ENCODE measurements around the gene RASGRP3.

RASGRP3 gene

DNA sequence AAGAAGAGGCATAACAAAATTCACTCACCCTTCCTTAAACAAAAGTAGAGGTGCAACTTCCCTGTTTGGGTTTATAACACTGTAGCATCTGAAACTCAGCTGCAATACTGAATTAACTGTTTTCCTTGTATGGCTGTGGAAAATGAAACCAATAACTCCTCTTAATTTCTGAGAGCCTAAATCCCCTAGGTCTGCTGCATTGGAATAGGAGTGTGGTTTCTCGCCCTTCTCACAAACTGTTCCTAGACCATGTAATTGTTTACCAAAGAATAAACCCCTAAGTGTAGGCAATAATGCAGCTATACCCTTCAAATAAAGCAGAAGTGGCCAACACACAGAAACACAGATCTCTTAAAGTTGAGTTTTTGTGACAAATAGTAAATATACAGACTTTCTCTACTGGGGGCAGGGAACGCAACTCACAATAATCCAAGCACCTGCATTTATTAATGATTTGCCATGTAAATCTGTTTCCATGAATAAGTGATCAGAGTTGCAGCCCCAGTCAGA is 52.0 kb downstream of the RASGRP3 start:
- ATAC-seq, result no peak

GRCh38 chr2:33529771-33530481 is 53.5 kb downstream of the RASGRP3 start:
- ATAC-seq, result no peak

DNA sequence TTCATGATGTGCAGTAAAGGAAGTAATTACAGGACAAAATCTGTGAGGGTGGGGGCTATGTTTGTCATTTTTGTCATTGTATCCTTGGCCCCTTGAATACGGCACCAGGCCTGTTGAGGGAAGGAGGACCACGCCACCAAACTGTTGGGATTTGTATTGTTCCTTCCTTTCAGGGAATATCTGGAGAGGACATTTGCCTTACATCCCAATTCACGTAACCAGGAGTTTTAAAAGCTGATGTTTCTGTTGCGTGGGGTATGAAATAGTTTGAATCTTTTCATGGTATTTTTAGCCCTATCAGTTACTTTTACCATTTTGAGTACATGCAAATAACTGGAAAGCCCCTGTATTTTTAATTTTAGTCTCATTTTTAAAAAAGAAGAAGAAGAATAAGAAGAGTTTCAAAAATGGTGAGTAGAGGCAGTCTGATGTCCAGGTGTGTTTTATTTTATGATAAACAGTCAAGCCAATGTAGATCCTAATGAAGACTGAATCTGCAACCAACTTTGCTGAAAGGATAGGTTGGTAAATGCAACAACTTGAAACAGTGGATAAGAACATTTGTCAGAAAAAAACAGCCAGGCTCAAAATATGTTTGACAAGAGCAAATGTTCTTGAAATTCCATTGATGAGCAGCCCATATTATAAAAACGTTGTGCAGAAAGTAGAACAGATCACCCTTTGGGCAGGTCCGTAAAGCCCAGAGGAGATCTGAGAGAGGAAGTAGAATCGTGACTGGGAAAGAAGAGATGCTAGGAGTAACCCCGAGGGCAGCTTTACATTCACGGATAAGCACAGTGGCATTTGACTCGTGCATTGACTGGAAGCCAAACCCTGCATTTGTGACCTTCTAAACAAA is 54.5 kb downstream of the RASGRP3 start:
- no peak for ATAC-seq

- ATAC-seq, result peak in 1 of 2 donors; percentile 17
These were observed 55.2 kb downstream of the RASGRP3 start for GRCh38 chr2:33531549-33532059.

GRCh38 chr2:33532146-33532545 is 55.7 kb downstream of the RASGRP3 start:
- no peak for ATAC-seq

DNA sequence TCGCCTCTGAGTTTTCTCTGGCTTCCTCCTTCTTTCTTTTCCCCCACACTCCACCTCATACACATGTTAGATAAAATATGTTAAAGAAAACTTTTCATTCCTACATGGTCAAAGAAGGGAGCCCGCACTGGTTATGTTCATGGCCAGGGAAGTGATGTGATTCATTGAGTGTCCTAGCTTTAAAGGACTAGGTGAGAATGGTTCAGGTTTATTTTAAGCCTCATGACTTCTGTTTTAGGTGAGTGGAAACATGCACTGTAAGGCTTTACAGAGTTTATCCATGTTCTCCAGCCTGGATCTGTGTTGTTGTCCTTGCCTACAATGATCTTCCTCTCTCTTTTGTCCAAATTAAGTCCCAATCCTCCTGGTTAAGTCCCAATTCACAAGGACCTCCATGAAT is 56.5 kb downstream of the RASGRP3 start:
- no peak for ATAC-seq

- ATAC-seq, result no peak
These were observed 59.0 kb downstream of the RASGRP3 start for GRCh38 chr2:33535421-33535820.

DNA sequence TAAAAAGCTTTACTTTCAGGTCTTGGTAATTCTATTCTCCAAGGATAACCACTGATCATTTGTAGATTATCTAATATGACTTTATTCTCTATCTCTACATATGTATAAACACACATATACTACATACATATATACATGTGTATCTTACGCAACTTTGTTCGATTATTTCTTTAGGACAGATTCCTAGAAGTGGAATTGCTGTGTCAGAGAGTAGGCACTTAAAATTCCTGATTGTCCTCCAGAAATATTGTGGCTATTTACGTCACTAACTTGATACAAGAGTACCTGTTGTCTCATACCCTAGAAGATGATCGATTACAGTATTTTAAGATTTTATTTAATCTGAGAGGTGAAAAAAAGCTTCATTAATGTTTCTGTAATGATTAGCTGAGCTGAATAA is 64.8 kb downstream of the RASGRP3 start:
- no peak for ATAC-seq

DNA sequence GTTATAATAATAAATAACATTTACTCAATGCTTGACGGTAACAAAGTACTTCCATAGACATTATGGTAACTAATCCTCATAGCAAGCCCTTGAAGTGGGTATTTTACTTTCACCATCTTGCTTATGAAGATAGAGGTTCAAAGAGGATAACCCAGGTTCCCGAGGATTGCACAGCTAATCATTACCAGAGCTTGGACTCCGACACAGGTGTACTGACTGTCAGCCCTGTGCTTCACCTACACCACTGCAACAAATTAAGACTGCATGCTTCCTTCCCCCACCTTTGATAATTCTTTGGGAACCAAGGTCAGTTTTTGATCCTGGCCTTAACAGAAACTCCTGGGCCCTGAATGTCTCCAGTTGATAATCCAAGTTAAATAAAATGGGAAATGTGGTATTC is 73.8 kb downstream of the RASGRP3 start:
- no peak for ATAC-seq

DNA sequence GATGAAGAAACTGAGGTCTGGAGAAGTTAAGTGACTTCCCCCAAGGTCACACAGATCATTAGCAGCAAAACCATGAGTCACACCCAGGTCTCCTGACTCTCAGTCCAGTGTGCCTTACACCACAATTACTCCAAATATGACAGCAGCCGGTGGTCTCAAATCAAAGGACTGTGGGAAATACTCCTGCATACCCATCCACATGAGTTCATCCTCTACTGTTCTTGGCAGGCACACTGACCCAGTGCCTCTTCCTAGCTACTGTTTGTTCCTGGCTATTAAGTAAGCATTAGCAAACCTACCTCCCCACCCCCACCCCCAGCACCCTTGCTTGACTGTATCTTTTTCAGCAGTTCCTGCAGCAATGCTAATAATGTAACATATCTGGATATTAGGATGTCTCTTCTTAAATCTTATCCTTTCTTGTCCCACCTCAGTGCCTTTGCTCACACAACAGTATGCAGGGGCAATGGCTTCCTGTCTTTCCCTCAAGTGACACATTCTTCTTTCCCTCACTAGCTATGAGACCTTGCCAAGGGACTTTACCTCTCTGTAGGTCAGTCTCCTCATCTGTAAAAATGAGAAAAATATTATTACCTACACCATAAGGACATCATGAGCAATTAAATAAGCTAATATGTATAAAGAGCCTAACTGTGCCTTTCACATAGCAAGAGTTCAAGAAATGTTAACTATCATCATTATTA is 76.5 kb downstream of the RASGRP3 start:
- no peak for ATAC-seq

- ATAC-seq, result no peak
These were observed 79.2 kb downstream of the RASGRP3 start for GRCh38 chr2:33555681-33556080.

DNA sequence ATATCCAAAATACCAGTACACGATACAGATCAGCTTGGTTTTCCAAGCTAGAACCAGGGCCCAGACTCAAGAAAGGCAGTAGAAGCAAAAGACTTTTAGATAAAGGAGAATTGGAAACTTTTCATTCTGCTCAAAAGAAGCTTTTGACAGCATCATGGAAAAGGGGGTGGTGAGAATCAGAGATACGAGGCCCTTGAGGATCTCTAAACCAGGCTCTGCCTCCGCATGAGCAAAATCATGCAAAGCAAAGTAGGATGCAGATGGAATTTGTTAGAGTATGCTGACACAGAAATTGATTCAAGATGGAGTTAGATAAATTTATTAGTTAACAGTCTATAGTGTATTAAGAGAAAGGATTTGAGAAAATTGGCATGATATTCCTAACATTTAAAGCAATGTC is 82.9 kb downstream of the RASGRP3 start:
- no peak for ATAC-seq

- ATAC-seq, result no peak
These were observed 83.6 kb downstream of the RASGRP3 start for GRCh38 chr2:33560017-33560416.

DNA sequence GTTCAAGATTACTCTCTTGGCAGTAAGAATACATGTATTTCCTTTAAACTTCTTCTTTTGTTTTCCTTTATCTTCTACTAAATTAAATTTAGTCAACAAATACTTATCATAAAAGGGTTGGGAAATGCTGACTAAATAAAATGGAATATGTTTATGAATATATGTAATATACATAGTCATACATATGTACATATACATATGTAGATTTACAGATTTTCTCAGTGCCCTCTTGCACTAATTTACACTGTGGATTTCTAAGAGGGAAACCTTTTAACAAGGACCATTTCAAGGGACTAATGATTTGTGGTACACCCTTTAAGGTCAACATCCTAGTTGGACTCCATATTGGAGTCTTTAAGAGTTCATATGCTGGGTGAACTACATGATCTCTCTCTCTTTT is 85.4 kb downstream of the RASGRP3 start:
- no peak for ATAC-seq

- ATAC-seq, result no peak
These were observed 94.2 kb downstream of the RASGRP3 start for GRCh38 chr2:33570681-33571080.

- ATAC-seq, result no peak
These were observed 97.2 kb downstream of the RASGRP3 start for GRCh38 chr2:33573657-33574056.

DNA sequence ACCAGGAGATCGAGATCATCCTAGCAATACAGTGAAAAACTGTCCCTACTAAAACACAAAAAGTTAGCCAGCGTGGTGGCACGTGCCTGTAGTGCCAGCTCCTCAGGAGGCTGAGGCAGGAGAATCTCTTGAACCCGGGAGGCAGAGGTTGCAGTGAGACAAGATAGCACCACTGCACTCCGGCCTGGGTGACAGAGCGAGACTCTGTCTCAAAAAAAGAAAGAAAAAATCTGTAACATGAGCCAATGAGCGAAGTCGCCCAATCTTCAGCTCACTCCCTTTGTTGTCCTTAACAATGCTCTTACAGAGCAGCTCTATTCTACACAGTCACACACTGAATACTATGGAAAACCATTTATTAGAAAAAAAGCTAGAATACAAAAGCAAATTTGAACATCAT is 100.6 kb downstream of the RASGRP3 start:
- ATAC-seq, result no peak

DNA sequence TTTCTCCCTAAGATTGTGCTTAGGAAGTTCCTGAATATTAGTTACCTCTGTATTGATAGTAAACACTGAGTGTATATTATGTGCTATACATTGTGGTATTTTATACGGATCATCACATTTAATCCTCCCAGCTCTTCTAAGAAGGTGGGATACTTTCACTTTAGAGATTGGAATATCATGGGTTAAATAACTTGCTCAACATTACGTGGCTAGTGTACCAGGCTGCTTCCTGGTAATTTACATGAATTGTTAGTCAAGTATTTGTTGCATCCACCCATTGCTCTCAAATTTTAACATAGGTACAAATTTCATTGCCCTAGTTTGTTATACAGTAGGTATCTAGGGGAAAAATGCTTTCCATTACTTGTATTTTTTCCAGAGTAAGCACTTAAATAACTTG is 101.2 kb downstream of the RASGRP3 start:
- no peak for ATAC-seq

- no peak for ATAC-seq
These were observed 102.8 kb downstream of the RASGRP3 start for GRCh38 chr2:33579227-33579626.

GRCh38 chr2:33581872-33582271 is 105.4 kb downstream of the RASGRP3 start:
- no peak for ATAC-seq

- ATAC-seq, result no peak
These were observed 106.9 kb downstream of the RASGRP3 start for GRCh38 chr2:33583194-33583938.

DNA sequence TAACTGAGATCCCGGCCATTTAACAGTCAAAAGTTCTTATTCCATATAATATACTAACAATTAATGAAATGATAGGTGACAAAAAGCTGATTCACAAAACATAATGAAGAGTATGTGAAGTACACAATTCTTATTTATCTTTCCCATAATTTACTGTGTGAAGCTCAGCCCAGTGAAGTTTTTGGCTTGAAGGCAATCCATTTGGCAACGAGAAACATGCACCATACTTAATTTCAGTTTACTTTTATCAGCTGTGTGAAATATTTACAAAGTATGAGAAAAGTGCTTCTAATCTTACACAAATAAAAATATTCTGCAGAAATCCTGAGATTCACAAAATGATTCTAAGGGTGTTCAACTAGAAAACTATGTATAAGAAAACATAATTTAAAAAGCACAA is 110.3 kb downstream of the RASGRP3 start:
- ATAC-seq, result no peak

Data from activated CD4-positive, CD25-positive, alpha-beta regulatory T cell treated with anti-CD3 and anti-CD28 coated beads, Interleukin-2, amount 50 U/mL, for 24 hours (primary cell).